ENCODE data around the gene SMARCC1.

DNA sequence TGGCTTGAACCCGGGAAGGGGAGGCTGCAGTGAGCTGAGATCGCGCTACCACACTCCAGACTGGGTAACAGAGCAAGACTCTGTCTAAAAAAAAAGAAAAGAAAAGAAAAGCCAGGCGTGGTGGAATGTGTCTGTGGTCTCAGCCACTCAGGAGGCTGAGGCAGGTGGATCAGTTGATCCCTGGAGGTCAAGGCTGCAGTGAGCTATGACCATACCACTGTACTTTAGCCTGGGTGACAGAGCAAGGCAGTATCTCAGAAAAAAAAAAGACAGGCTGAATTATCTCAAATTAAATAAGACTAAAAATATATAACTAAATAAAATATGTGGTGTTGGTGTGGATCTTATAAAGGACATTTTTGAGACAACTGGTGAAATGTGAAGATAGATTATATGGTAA, 20.6 kb downstream of the SMARCC1 start:
- TF ChIP-seq, protein P1, sequence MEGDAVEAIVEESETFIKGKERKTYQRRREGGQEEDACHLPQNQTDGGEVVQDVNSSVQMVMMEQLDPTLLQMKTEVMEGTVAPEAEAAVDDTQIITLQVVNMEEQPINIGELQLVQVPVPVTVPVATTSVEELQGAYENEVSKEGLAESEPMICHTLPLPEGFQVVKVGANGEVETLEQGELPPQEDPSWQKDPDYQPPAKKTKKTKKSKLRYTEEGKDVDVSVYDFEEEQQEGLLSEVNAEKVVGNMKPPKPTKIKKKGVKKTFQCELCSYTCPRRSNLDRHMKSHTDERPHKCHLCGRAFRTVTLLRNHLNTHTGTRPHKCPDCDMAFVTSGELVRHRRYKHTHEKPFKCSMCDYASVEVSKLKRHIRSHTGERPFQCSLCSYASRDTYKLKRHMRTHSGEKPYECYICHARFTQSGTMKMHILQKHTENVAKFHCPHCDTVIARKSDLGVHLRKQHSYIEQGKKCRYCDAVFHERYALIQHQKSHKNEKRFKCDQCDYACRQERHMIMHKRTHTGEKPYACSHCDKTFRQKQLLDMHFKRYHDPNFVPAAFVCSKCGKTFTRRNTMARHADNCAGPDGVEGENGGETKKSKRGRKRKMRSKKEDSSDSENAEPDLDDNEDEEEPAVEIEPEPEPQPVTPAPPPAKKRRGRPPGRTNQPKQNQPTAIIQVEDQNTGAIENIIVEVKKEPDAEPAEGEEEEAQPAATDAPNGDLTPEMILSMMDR (IDR thresholded peaks at IDR 0.05; ENCODE audit: low read depth, low read length) = no peak
- TF ChIP-seq EZH2phosphoT487 (IDR thresholded peaks at IDR 0.05; ENCODE audit: low read depth) = no peak

Data from OCI-LY3 (cell line).